Omental fat pad (tissue), 4 donors: ENCODE measurements around the gene SLC10A7. TPM values are rescaled to one million over a fixed set of nuclear protein-coding genes. Genes with fewer than 3 reads are reported as not detected.

Experiments
- ATAC-seq: fragments of 150-250 bp; one replicate; pipeline ENCODE4 v1.9.1; 2016; ENCODE audit warnings: mild to moderate bottlenecking, moderate library complexity; ENCODE audit not compliant: low FRiP score
- DNase-seq: peaks from one replicate; pipeline ENCODE4 v3.0.0-alpha.2; 2019; ENCODE audit warnings: low spot score
- CTCF ChIP-seq, 3 donors: fragments of 450-650 bp; IDR thresholded peaks; one replicate each; pipeline ENCODE4 v1.5.1; 2016 to 2017; ENCODE audit warnings: antibody characterized with exemption in 3 of 3, mild to moderate bottlenecking in 3 of 3, moderate library complexity in 2 of 3
- total RNA-seq, 4 donors: library from RNA; depleted of rRNA; stranded (reverse); fragments of >200 nt; gene quantifications; one replicate each; pipeline ENCODE4 v1.1.0, GENCODE V29; 2016

The SLC10A7 gene
- total RNA-seq, 4 donors from 2014 or later: 5.9 to 17.2 (median 12.9) TPM

- no peak for TF ChIP-seq CTCF (IDR thresholded peaks at IDR 0.05)
- ATAC-seq: no peak
- DNase-seq: no peak
Observed at GRCh38 chr4:146291313-146291712, 230.4 kb downstream of the SLC10A7 start.

- DNase-seq (no peak), ATAC-seq (no peak)
- TF ChIP-seq CTCF (IDR thresholded peaks at IDR 0.05): no peak
Observed at GRCh38 chr4:146288193-146288592, 233.5 kb downstream of the SLC10A7 start.

- DNase-seq (no peak), ATAC-seq (no peak)
- TF ChIP-seq CTCF (IDR thresholded peaks at IDR 0.05): no peak
Observed at GRCh38 chr4:146285037-146285436, 236.7 kb downstream of the SLC10A7 start.

GRCh38 chr4:146283758-146284651 lies 237.7 kb downstream of the SLC10A7 start:
- no peak for TF ChIP-seq CTCF (IDR thresholded peaks at IDR 0.05)
- ATAC-seq: no peak
- DNase-seq: no peak

GRCh38 chr4:146282657-146283056 lies 239.1 kb downstream of the SLC10A7 start:
- no peak for ATAC-seq
- no peak for TF ChIP-seq CTCF (IDR thresholded peaks at IDR 0.05)
- no peak for DNase-seq

- no peak for ATAC-seq
- TF ChIP-seq CTCF (IDR thresholded peaks at IDR 0.05): no peak
- no peak for DNase-seq
Observed at GRCh38 chr4:146278986-146279385, 242.8 kb downstream of the SLC10A7 start.

- TF ChIP-seq CTCF (IDR thresholded peaks at IDR 0.05): no peak
- no peak for ATAC-seq
Observed at GRCh38 chr4:146275370-146275769, 246.4 kb downstream of the SLC10A7 start.

More at GRCh38 chr4:146275370-146275769, 246.4 kb downstream of the SLC10A7 start:
- DNase-seq: no peak
